Measurements from ENCODE around the gene FOXP2.

The FOXP2 gene

GRCh38 chr7:114740095-114740494 lies 325.5 kb downstream of the FOXP2 start:
- DNase-seq = no peak

- peak; percentile 22 for DNase-seq
Measured at GRCh38 chr7:114740941-114741340, 326.3 kb downstream of the FOXP2 start.

- DNase-seq = no peak
Measured at GRCh38 chr7:114741911-114742310, 327.3 kb downstream of the FOXP2 start.
